ENCODE results near the gene LAGE3. TPM values are rescaled to one million over a fixed set of nuclear protein-coding genes. Genes with fewer than 3 reads are reported as not detected.

LAGE3 gene
- total RNA-seq (2014; rRNA removed; shearing (Covaris generic)), result 35.6 and 38.9 TPM in 2 replicates

GRCh38 chrX:154478728-154479622, at the start of gene LAGE3:
LAGE3 (minus strand) TSS chrX:154479281; CDS start chrX:154478915, 366 bp downstream.

GRCh38 chrX:154515966-154516655, 37.0 kb upstream of the LAGE3 start, which contains the start of gene FAM3A:
FAM3A (minus strand) TSS chrX:154516232; CDS start chrX:154515772, 460 bp downstream.

GRCh38 chrX:154490414-154491083, 11.5 kb upstream of the LAGE3 start, which contains the start of gene SLC10A3:
SLC10A3 (minus strand) TSS chrX:154490629; CDS start chrX:154488940, 1,689 bp downstream.

GRCh38 chrX:154486396-154487207, 7.5 kb upstream of the LAGE3 start, which contains the start of gene UBL4A:
UBL4A (minus strand) TSS chrX:154486615; CDS start chrX:154486584, 31 bp downstream.

GRCh38 chrX:154458116-154458953, 20.7 kb downstream of the LAGE3 start, which contains the start of gene PLXNA3:
PLXNA3 (plus strand) TSS chrX:154458281; CDS start chrX:154460184, 1,903 bp downstream.

GRCh38 chrX:154443992-154444754, 34.9 kb downstream of the LAGE3 start, which contains the start of gene FAM50A:
FAM50A (plus strand) TSS chrX:154444141; CDS start chrX:154444236, 95 bp downstream.

GRCh38 chrX:154436983-154437752, 41.9 kb downstream of the LAGE3 start, which contains the start of gene GDI1:
GDI1 (plus strand) TSS chrX:154437154; CDS start chrX:154437255, 101 bp downstream.

GRCh38 chrX:154428176-154429171, 50.6 kb downstream of the LAGE3 start, which contains the start of gene ATP6AP1:
ATP6AP1 (plus strand) TSS chrX:154428677; CDS start chrX:154428693, 16 bp downstream.

Small RNA genes lying within 50 kb of the gene (small RNA-seq; reads per million reads assigned to genes)
- gene MIR6858, result not detected
- not detected for gene RN7SL697P

Other genes starting within 250 kb of the LAGE3 start
- not detected in 2 replicates for gene OPN1MW3, start 221.7 kb downstream of the LAGE3 start, total RNA-seq (2014; rRNA removed; shearing (Covaris generic))
- 0.08 TPM in 1 of 2 replicates, not detected in the other for gene TEX28, start 184.2 kb downstream of the LAGE3 start, total RNA-seq (2014; rRNA removed; shearing (Covaris generic))
- gene TKTL1, start 183.5 kb downstream of the LAGE3 start, total RNA-seq (2014; rRNA removed; shearing (Covaris generic)), result not detected in 2 replicates
- 1,311 and 1,391 TPM in 2 replicates for gene FLNA, start 104.6 kb downstream of the LAGE3 start, total RNA-seq (2014; rRNA removed; shearing (Covaris generic))
- 22.3 and 36.3 TPM in 2 replicates for gene EMD, start 100.0 kb downstream of the LAGE3 start, total RNA-seq (2014; rRNA removed; shearing (Covaris generic))
- gene RPL10, start 80.9 kb downstream of the LAGE3 start, total RNA-seq (2014; rRNA removed; shearing (Covaris generic)), result 3,309 and 3,903 TPM in 2 replicates
- 28.8 and 32.3 TPM in 2 replicates for gene DNASE1L1, start 70.0 kb downstream of the LAGE3 start, total RNA-seq (2014; rRNA removed; shearing (Covaris generic))
- gene TAFAZZIN, start 67.7 kb downstream of the LAGE3 start, total RNA-seq (2014; rRNA removed; shearing (Covaris generic)), result 27.1 and 34.7 TPM in 2 replicates
- gene ATP6AP1, start 50.6 kb downstream of the LAGE3 start, total RNA-seq (2014; rRNA removed; shearing (Covaris generic)), result 37.5 and 48.8 TPM in 2 replicates
- 111 and 121 TPM in 2 replicates for gene GDI1, start 42.1 kb downstream of the LAGE3 start, total RNA-seq (2014; rRNA removed; shearing (Covaris generic))
- gene FAM50A, start 35.1 kb downstream of the LAGE3 start, total RNA-seq (2014; rRNA removed; shearing (Covaris generic)), result 68.2 and 70.8 TPM in 2 replicates
- gene PLXNA3, start 21.0 kb downstream of the LAGE3 start, total RNA-seq (2014; rRNA removed; shearing (Covaris generic)), result 6.0 and 9.8 TPM in 2 replicates
- gene UBL4A, start 7.3 kb upstream of the LAGE3 start, total RNA-seq (2014; rRNA removed; shearing (Covaris generic)), result 55.6 and 59.8 TPM in 2 replicates
- 23.3 and 28.2 TPM in 2 replicates for gene SLC10A3, start 11.3 kb upstream of the LAGE3 start, total RNA-seq (2014; rRNA removed; shearing (Covaris generic))
- gene FAM3A, start 37.0 kb upstream of the LAGE3 start, total RNA-seq (2014; rRNA removed; shearing (Covaris generic)), result 43.0 and 45.9 TPM in 2 replicates
- 66.1 and 71.8 TPM in 2 replicates for gene G6PD, start 67.6 kb upstream of the LAGE3 start, total RNA-seq (2014; rRNA removed; shearing (Covaris generic))
- gene IKBKG, start 68.3 kb upstream of the LAGE3 start, total RNA-seq (2014; rRNA removed; shearing (Covaris generic)), result 19.2 and 20.7 TPM in 2 replicates
- gene CTAG1A, start 105.9 kb upstream of the LAGE3 start, total RNA-seq (2014; rRNA removed; shearing (Covaris generic)), result 581 and 722 TPM in 2 replicates
- gene CTAG1B, start 140.0 kb upstream of the LAGE3 start, total RNA-seq (2014; rRNA removed; shearing (Covaris generic)), result 22.1 and 66.2 TPM in 2 replicates
- gene CTAG2, start 174.3 kb upstream of the LAGE3 start, total RNA-seq (2014; rRNA removed; shearing (Covaris generic)), result 2.5 TPM in 2 replicates